Adrenal gland (tissue), 19 donors: ENCODE measurements around the gene MUC16. TPM values are rescaled to one million over a fixed set of nuclear protein-coding genes. Genes with fewer than 3 reads are reported as not detected.
"Not testable (repeated sequence)": the region's sequence is repeated elsewhere in the genome, so short reads cannot be mapped to it uniquely, and the experiment has no call there.

Source experiments
- DNase-seq, 7 donors: peaks; one replicate each; pipeline ENCODE4 v3.0.0-alpha.2; 2019 to 2020
- H3K27ac ChIP-seq, 5 donors: fragments of 200-600 bp; sonication (generic) in 4 of 5; 1 replicate in 3 of 5; 2 replicates in 2 of 5; pipeline versions ENCODE4 v1.5.1 to v1.8.0; 2016 to 2020; ENCODE audit warnings: mild to moderate bottlenecking in 1 of 5
- H3K27me3 ChIP-seq: fragments of 200-600 bp; 2 replicates; pipeline ENCODE4 v1.8.0; 2021
- H3K36me3 ChIP-seq, 2 donors: fragments of 200-600 bp; replicated peaks in 1 of 2; 1 replicate in 1 of 2; 2 replicates in 1 of 2; pipeline versions ENCODE4 v1.5.1 to v1.8.0; 2018 to 2022
- H3K4me1 ChIP-seq, 2 donors: fragments of 200-600 bp; replicated peaks in 1 of 2; 1 replicate in 1 of 2; 2 replicates in 1 of 2; pipeline versions ENCODE4 v1.5.1 to v1.8.0; 2018 to 2021
- H3K4me3 ChIP-seq, 4 donors: fragments of 200-600 bp; sonication (generic) in 3 of 4; one replicate each; pipeline ENCODE4 v1.5.1; 2016 to 2018
- H3K9me3 ChIP-seq, 3 donors: fragments of 200-600 bp; sonication (generic) in 1 of 3; replicated peaks in 1 of 3; 1 replicate in 2 of 3; 2 replicates in 1 of 3; pipeline versions ENCODE4 v1.5.1 to v1.8.0; 2016 to 2021
- POLR2A ChIP-seq, 2 donors: fragments of 450-650 bp; IDR thresholded peaks; one replicate each; pipeline ENCODE4 v1.6.1; 2017; ENCODE audit warnings: antibody characterized with exemption in 2 of 2, mild to moderate bottlenecking in 2 of 2, moderate library complexity in 1 of 2
- WGBS, 4 donors: extraction: QIAGEN DNeasy Blood & Tissue Kit in 2 of 4; methylation state at CpG; one replicate each; pipeline versions ENCODE4 v1.1.5 to v1.1.7; 2013 to 2017; 5-methylcytosine and 5-hydroxymethylcytosine counted together
- intact Hi-C, 2 donors: fragments of 100-400 bp; cut with DNase I; formaldehyde crosslinking; loops; one replicate each; pipeline versions ENCODE4 v1.14.1 to v1.15.0; 2022 to 2023
- long read RNA-seq, 10 donors: library from polyadenylated mRNA in 3 of 10; unstranded in 2 of 10; stranded (forward) in 1 of 10; transcript quantifications; one replicate each; pipeline ENCODE4 v2.0.0 and lab custom pipeline, GENCODE V29; 2021 to 2026
- polyA plus RNA-seq, 3 donors: library from polyadenylated mRNA; stranded (reverse); fragments of 200-250 nt in 2 of 3; fragments of 350-450 nt in 1 of 3; fragmentation: Illumina TruSeq in 1 of 3; extraction: RNeasy Lipid Tissue Mini Kit (QIAGEN cat#74804) in 1 of 3; gene quantifications; one replicate each; pipeline ENCODE4 v1.2.3, GENCODE V29; 2013 to 2014
- total RNA-seq, 9 donors: library from RNA; depleted of rRNA in 4 of 9; stranded (reverse); fragments of >200 nt in 4 of 9; fragments of 120-200 nt in 1 of 9; fragmentation: NEBNext Ultra II Directional in 1 of 9; extraction: Animal tissue kit (Norgen Biotek cat#: 25700) in 1 of 9; gene quantifications; one replicate each; pipeline versions ENCODE4 v1.1.0 to v1.2.4, GENCODE V29; 2013 to 2023
- TF ChIP-seq, protein P1 (sequence below), 6 experiments: fragments of 450-650 bp in 4 of 6; fragments of 200-600 bp in 2 of 6; sonication (generic) in 1 of 6; IDR thresholded peaks; 1 replicate in 5 of 6; 2 replicates in 1 of 6; pipeline versions ENCODE4 v1.5.1 to v1.8.0; 2016 to 2021; ENCODE audit warnings: antibody characterized with exemption in 6 of 6, mild to moderate bottlenecking in 2 of 6, moderate library complexity in 1 of 6
- donor health status: healthy with polysubstance abuse.
- donor health status: Bipolar disorder and iron deficiency.
- donor health status: DM: yes; HTN: yes; CAD: no.
- donor health status: DM: no; HTN: no; CAD: no.
- donor health status: DM: no; HTN: no; CAD: no.
- donor health status: DM: yes; HTN: yes; CAD: no.

Gene MUC16
- total RNA-seq (under 1 TPM in 1 of 9 donors, not detected in 8; 0.07 TPM), polyA plus RNA-seq (under 1 TPM in 1 of 3 donors, not detected in 2; 0.04 TPM)
- long read RNA-seq, donor 1: 0 reads
- long read RNA-seq, donor 2: 0 reads
- long read RNA-seq, donor 3: 0 reads
- long read RNA-seq, donor 4: 0 reads
- long read RNA-seq, donor 5: 0 reads
- long read RNA-seq, donor 6: 0 reads
- long read RNA-seq, donor 7: 0 reads
- long read RNA-seq, donor 8: 0 reads
- long read RNA-seq, donor 9: 0 reads
- long read RNA-seq, donor 10: 0 reads

DNA sequence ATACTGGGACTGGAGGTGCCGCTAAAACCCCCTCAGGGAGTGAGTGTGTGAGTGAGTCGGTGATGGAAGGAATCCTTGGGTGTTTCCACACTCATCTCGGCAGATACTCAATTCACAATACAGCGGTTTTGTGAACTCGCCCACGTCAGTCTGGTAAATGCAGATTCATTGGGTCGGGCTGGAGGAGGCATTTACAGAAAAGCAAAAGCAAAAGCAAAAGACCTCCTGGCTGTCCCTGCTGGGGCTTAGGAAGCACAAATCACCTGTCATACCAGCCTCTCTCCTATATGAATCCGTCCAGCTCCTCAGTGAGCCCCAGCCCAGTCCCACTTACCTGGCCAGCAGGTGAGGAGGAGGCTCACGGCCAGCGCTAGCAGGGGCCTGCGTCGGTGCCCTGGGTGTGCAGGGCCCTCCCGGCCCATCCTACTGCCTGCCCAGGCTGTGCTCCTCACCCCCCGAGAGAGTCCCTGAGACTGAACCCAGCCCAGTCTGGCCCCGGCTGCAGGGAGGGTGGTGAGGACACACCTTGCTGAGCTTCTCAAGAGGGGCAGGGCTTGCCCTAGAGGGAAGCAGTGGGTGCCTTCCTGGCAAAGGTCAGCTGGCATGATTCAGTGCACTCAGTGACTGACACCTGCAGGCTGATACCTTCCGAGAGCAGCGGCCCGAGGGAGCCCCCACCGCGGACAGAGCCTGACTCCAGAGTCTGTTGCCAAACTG lies at the start of gene MUC16:
Gene MUC16 (minus strand): TSS at position 475 of the 717 bp plus-strand sequence.
- no peak within 1 kb of the TSS for H3K27ac ChIP-seq
- no peaks in the 10 kb centered on the region for H3K27me3 ChIP-seq
- no peaks in the 10 kb centered on the region for H3K36me3 ChIP-seq
- DNase-seq: no peak
- TF ChIP-seq, protein P1, sequence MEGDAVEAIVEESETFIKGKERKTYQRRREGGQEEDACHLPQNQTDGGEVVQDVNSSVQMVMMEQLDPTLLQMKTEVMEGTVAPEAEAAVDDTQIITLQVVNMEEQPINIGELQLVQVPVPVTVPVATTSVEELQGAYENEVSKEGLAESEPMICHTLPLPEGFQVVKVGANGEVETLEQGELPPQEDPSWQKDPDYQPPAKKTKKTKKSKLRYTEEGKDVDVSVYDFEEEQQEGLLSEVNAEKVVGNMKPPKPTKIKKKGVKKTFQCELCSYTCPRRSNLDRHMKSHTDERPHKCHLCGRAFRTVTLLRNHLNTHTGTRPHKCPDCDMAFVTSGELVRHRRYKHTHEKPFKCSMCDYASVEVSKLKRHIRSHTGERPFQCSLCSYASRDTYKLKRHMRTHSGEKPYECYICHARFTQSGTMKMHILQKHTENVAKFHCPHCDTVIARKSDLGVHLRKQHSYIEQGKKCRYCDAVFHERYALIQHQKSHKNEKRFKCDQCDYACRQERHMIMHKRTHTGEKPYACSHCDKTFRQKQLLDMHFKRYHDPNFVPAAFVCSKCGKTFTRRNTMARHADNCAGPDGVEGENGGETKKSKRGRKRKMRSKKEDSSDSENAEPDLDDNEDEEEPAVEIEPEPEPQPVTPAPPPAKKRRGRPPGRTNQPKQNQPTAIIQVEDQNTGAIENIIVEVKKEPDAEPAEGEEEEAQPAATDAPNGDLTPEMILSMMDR (IDR thresholded peaks at IDR 0.05): no peak
- no peak for TF ChIP-seq POLR2A (IDR thresholded peaks at IDR 0.05)
- WGBS, 4 donors: 61 to 71% (median 67%) methylated on average over 8 to 20 of the region's 20 CpGs
- no peak within 1 kb of the TSS for H3K4me3 ChIP-seq
- intact Hi-C loops: no loop called here
- no peaks in the 10 kb centered on the region for H3K9me3 ChIP-seq
- no peaks in the 10 kb centered on the region for H3K4me1 ChIP-seq

DNA sequence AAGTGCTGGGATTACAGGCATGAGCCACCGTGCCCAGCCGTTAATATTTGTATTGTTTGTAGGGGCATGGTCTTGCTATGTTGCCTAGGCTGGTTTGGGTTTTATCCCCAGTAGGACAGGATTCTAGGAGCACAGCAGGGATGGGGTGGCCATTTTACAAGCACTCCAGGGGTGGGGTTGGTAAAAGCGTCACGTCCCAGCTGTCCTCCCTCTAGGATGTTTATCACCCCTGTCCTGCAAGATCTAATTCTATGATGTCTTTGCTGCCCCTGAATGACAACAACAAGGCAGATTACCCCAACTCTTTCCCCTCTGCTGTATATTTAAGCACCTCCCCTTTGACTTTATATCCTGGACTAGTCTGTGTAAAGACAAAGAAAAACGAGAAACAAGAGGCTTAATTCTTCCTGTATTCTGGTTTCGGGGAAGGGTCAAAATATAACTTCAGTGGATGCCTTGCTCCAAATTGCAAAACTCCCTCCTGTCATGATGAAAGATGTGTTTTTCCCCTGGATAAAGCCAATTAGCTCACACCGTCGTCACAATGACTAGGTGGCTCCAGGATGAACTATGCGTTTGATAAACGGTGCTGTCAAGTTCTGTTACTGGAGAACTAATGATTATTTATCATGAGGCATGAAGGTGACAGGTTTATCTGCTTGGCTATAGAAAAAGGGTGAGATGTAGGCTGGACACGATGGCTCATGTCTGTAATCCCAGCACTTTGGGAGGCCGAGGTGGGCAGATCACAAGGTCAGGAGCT lies 48.9 kb upstream of the MUC16 start:
- 33 to 43% (median 35%) methylated on average over 10 to 12 of the region's 12 CpGs for WGBS, 4 donors

DNA sequence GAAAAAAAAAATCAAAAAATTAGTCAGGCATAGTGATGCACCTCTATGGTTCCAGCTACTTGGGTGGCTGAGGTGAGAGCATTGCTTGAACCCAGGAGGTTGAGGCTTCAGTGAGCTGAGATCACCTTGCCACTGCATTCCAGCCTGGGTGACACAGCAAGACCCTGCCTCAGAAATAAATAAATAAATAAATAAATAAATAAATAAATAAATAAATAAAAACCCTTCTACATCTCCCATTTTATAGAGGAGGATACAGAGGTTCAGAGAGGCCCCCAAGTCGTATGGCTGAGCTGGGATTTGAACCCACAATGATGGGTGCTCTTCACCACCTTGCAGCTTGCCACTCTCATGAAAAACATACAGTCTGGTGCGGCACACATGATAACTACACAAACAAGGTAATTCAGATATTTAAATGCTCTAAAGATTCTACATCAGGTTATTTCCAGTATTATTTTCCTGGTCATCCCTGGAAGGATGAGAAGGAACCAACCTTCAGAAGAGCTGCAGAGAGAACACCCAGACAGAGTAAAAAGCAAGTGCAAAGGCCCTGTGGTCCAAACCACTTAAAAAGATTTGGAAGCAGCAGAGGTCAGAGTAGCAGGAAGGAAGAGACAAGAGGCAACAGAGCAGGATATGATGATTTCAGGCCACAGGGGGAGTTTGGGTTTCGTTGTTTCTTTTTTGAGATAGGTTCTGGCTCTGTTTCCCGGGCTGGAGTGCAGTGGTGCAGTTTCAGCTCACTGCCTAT lies 47.5 kb upstream of the MUC16 start:
- no peaks in the 10 kb centered on the region for H3K27me3 ChIP-seq
- WGBS, 4 donors: 71 to 80% (median 78%) methylated on average over 4 of the region's 4 CpGs
- no peak for DNase-seq
- no peaks in the 10 kb centered on the region for H3K9me3 ChIP-seq
- no peaks in the 10 kb centered on the region for H3K36me3 ChIP-seq
- no peak overlapping the region for H3K4me3 ChIP-seq
- intact Hi-C loops: no loop called here
- no peaks in the 10 kb centered on the region for H3K4me1 ChIP-seq
- H3K27ac ChIP-seq: no peak overlapping the region
- no peak for TF ChIP-seq POLR2A (IDR thresholded peaks at IDR 0.05)
- TF ChIP-seq, protein P1 (IDR thresholded peaks at IDR 0.05): no peak

More for the DNA sequence above, 48.9 kb upstream of the MUC16 start:
- Histone ChIP-seq H3K4me1 (no peaks in the 10 kb centered on the region), H3K9me3 (no peaks in the 10 kb centered on the region), H3K27me3 (no peaks in the 10 kb centered on the region), H3K27ac (no peak overlapping the region), H3K4me3 (no peak overlapping the region), H3K36me3 (no peaks in the 10 kb centered on the region)
- intact Hi-C loops: no loop called here
- DNase-seq: no peak
- no peak for TF ChIP-seq POLR2A (IDR thresholded peaks at IDR 0.05)
- TF ChIP-seq, protein P1 (IDR thresholded peaks at IDR 0.05): no peak

DNA sequence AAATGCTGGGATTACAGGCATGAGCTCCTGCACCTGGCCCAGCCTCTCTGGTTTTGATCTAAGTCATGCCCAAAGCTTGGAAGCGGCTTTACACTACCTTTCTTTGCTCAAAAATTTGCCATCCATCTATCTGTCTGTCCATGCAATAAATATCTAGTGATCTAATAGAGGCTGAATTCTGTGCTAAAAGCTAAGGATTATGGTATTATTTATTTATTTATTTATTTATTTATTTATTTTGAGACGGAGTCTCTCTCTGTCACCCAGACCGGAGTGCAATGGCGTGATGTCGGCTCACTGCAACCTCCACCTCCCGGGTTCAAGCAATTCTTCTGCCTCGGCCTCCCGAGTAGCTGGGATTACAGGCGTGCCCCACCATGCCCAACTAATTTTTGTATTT lies 45.9 kb upstream of the MUC16 start:
- H3K9me3 ChIP-seq, H3K4me1 ChIP-seq, H3K4me3 ChIP-seq, intact Hi-C loops, H3K36me3 ChIP-seq, H3K27me3 ChIP-seq, H3K27ac ChIP-seq, DNase-seq: not testable (repeated sequence)
- 90 to 95% (median 94%) methylated on average over 9 of the region's 9 CpGs for WGBS, 4 donors
